ENCODE results near the gene BST1.

The BST1 gene

DNA sequence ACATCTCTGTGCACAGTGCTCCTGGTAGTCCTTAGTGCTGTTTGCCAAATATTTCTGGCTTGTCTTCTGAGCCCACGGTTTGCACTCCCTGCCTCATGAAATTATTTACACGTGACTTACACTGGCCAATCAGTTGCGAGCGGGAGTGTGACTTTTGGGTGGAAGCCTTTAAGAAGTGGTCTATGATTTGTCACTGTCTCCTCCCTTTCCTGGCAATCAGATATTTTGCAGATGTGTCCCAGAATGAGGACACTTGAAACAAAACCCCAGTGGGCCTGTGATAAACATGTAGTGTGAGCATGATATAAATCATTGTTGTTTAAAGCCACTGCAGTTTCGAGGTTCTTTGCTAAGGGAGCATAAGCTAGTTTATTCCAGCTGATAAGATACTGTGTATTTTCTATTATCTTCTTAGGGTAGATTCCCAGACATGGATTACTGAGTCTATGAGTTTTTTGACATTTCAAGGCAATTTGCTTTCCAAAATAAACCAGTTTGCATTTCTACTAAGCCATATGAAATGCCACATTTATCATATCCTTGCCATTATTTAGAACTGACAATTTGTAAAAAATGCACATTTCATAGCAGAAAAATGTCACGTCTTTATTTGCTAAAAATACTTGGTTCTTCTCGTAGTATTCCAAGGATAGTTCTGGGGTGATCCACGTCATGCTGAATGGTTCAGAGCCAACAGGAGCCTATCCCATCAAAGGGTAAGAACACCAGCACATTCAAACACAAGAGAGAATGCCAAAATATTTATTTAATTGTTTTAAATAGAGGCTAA lies 12.0 kb downstream of the BST1 start:
- Histone ChIP-seq H3F3A (ENCODE audit: insufficient read depth) (no peaks in the 10 kb centered on the region), H3K4me2 (ENCODE audit: low read depth, low read length, poor library complexity, severe bottlenecking) (no peak overlapping the region), H3K79me2 (ENCODE audit: insufficient read depth, low read length) (no peaks in the 10 kb centered on the region), H3K9me3 (ENCODE audit: insufficient read depth, low read length) (no peaks in the 10 kb centered on the region), H3K36me3 (ENCODE audit: low read length) (no peaks in the 10 kb centered on the region), H3K4me3 (ENCODE audit: insufficient read depth, low read length, poor library complexity, severe bottlenecking) (no peak overlapping the region), H4K20me1 (ENCODE audit: low read depth, low read length) (no peaks in the 10 kb centered on the region), H3K9me2 (replicated peaks; ENCODE audit: insufficient read depth, low read length) (no peaks in the 10 kb centered on the region), H3K27me3 (ENCODE audit: low read length) (no peaks in the 10 kb centered on the region), H2AFZ (ENCODE audit: low read depth, low read length, severe bottlenecking) (no peak overlapping the region), H3K9ac (ENCODE audit: low read length) (no peak overlapping the region), H3K27ac (ENCODE audit: low read depth, low read length) (no peak overlapping the region)
- no peak for TF ChIP-seq EZH2phosphoT487 (conservative IDR thresholded peaks at IDR 0.05; ENCODE audit: low read length)
- TF ChIP-seq, protein P1, sequence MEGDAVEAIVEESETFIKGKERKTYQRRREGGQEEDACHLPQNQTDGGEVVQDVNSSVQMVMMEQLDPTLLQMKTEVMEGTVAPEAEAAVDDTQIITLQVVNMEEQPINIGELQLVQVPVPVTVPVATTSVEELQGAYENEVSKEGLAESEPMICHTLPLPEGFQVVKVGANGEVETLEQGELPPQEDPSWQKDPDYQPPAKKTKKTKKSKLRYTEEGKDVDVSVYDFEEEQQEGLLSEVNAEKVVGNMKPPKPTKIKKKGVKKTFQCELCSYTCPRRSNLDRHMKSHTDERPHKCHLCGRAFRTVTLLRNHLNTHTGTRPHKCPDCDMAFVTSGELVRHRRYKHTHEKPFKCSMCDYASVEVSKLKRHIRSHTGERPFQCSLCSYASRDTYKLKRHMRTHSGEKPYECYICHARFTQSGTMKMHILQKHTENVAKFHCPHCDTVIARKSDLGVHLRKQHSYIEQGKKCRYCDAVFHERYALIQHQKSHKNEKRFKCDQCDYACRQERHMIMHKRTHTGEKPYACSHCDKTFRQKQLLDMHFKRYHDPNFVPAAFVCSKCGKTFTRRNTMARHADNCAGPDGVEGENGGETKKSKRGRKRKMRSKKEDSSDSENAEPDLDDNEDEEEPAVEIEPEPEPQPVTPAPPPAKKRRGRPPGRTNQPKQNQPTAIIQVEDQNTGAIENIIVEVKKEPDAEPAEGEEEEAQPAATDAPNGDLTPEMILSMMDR (IDR thresholded peaks at IDR 0.05; ENCODE audit: insufficient read depth, low read length, poor library complexity, severe bottlenecking): no peak

- Histone ChIP-seq H3K27ac (ENCODE audit: low read depth, low read length) (no peak overlapping the region), H3K27me3 (ENCODE audit: low read length) (no peaks in the 10 kb centered on the region), H3F3A (ENCODE audit: insufficient read depth) (no peaks in the 10 kb centered on the region), H3K4me3 (ENCODE audit: insufficient read depth, low read length, poor library complexity, severe bottlenecking) (no peak overlapping the region), H2AFZ (ENCODE audit: low read depth, low read length, severe bottlenecking) (no peak overlapping the region), H3K9me3 (ENCODE audit: insufficient read depth, low read length) (no peaks in the 10 kb centered on the region), H4K20me1 (ENCODE audit: low read depth, low read length) (no peaks in the 10 kb centered on the region), H3K36me3 (ENCODE audit: low read length) (no peaks in the 10 kb centered on the region), H3K79me2 (ENCODE audit: insufficient read depth, low read length) (no peaks in the 10 kb centered on the region), H3K4me2 (ENCODE audit: low read depth, low read length, poor library complexity, severe bottlenecking) (no peak overlapping the region), H3K9ac (ENCODE audit: low read length) (no peak overlapping the region), H3K9me2 (replicated peaks; ENCODE audit: insufficient read depth, low read length) (no peaks in the 10 kb centered on the region)
- TF ChIP-seq, protein P1 (IDR thresholded peaks at IDR 0.05; ENCODE audit: insufficient read depth, low read length, poor library complexity, severe bottlenecking): no peak
- no peak for TF ChIP-seq EZH2phosphoT487 (conservative IDR thresholded peaks at IDR 0.05; ENCODE audit: low read length)
These were observed 13.2 kb downstream of the BST1 start for GRCh38 chr4:15716115-15716514.

DNA sequence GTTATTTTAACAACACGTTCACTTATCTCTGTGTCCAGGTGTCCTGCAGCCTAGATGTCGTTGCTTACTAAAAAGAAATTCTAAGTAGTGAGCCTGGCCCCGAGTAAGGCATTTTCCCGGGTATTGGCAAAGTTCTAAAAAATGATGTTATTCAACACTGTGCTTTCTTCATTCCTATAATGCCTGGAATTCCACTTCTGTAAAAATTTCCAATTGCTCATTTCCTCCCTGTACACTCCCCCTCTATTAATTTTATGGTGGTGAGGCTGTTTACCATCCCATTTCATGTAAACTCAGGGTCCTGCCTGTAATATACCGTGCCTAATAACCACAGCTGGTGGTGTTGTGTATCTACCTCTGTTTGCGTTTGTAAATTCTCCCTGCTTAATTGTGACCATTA lies 14.2 kb downstream of the BST1 start:
- TF ChIP-seq, protein P1 (IDR thresholded peaks at IDR 0.05; ENCODE audit: insufficient read depth, low read length, poor library complexity, severe bottlenecking): no peak
- no peak for TF ChIP-seq EZH2phosphoT487 (conservative IDR thresholded peaks at IDR 0.05; ENCODE audit: low read length)
- Histone ChIP-seq H2AFZ (ENCODE audit: low read depth, low read length, severe bottlenecking) (no peak overlapping the region), H3K9me2 (replicated peaks; ENCODE audit: insufficient read depth, low read length) (no peaks in the 10 kb centered on the region), H4K20me1 (ENCODE audit: low read depth, low read length) (no peaks in the 10 kb centered on the region), H3K27ac (ENCODE audit: low read depth, low read length) (no peak overlapping the region), H3K79me2 (ENCODE audit: insufficient read depth, low read length) (no peaks in the 10 kb centered on the region), H3F3A (ENCODE audit: insufficient read depth) (no peaks in the 10 kb centered on the region), H3K9ac (ENCODE audit: low read length) (no peak overlapping the region), H3K27me3 (ENCODE audit: low read length) (no peaks in the 10 kb centered on the region), H3K9me3 (ENCODE audit: insufficient read depth, low read length) (no peaks in the 10 kb centered on the region), H3K4me3 (ENCODE audit: insufficient read depth, low read length, poor library complexity, severe bottlenecking) (no peak overlapping the region), H3K36me3 (ENCODE audit: low read length) (no peaks in the 10 kb centered on the region), H3K4me2 (ENCODE audit: low read depth, low read length, poor library complexity, severe bottlenecking) (no peak overlapping the region)
